PFSK-1 (cell line): ENCODE results near the gene SORCS1.

Experiments used
- FOXP2 ChIP-seq: optimal IDR thresholded peaks from 2 replicates; pipeline ENCODE3; 2011; ENCODE audit warnings: borderline replicate concordance, control low read depth, inconsistent platforms; ENCODE audit not compliant: insufficient read depth; ENCODE audit errors: extremely low read length, extremely low read depth
- REST ChIP-seq, 2 experiments: IDR thresholded peaks; 2 replicates each; pipeline versions ENCODE4 v1.6.1 to v1.8.0; 2011 to 2012; ENCODE audit warnings: low read depth in 2 of 2, low read length in 2 of 2, control low read depth in 1 of 2, inconsistent platforms in 1 of 2, mild to moderate bottlenecking in 1 of 2, moderate library complexity in 1 of 2; ENCODE audit not compliant: insufficient read depth in 1 of 2
- TAF1 ChIP-seq: IDR thresholded peaks from 2 replicates; pipeline ENCODE4 v1.6.1; 2012; ENCODE audit warnings: low read length, control low read depth, borderline replicate concordance; ENCODE audit not compliant: insufficient read depth

DNA sequence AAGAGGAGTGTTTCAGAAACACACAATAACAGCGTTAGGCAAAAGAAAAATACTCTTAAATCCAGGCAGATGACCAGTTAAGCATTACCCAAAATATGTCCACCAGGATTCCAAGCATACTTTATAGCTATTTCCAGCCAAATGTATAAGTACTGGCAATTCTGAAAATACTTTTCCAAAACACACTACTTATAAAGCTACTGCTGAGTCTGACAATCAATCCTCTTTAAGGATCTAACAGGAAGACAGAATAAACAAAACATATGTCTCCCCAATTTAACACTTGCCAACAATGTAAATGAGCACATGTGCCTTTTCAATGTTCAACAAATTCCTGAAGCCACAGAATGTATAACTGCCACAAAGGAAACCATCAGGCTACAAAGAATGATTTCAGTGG is 370.9 kb downstream of the SORCS1 start:
- TF ChIP-seq FOXP2, result no peak
- no peak for TF ChIP-seq REST (IDR thresholded peaks at IDR 0.05; ENCODE audit: insufficient read depth in 1 of 2, low read depth in 2 of 2, low read length in 2 of 2)
- no peak for TF ChIP-seq TAF1
